ENCODE data around the gene GTF2IRD1.
"Not testable (repeated sequence)": the region's sequence is repeated elsewhere in the genome, so short reads cannot be mapped to it uniquely, and the experiment has no call there.

GTF2IRD1 gene

DNA sequence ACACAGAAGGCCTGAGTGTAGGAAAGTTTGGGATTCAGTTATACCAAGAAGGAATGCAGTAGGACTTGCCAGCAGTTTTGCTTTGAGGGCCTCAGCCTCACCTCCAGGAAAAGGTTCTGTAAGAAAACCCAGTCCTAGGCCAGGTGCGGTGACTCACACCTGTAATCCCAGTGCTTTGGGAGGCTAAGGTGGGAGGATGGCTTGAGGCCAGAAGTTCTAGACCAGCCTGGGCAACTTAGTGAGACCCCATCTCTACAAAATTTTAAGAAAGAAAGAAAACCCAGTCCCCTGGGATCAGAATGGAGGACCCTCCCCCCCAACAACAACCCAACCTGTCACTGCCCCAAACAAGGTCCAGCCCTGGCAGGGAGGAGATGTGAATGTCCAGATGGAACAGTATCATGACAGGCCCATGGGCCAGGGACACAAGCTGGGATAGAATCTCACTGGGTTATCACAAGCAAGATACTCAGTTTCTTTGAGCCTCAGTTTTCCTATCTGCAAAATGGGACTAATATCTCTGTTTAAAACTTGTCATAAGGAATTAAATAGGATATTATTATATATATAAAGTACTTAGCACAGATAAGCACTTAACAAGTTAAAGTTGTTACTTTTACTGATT, 68.7 kb downstream of the GTF2IRD1 start:
- no peaks in the 10 kb centered on the region for H3K36me3 ChIP-seq (ENCODE audit: control insufficient read depth, insufficient read depth, low read length)
- TF ChIP-seq, protein P1, sequence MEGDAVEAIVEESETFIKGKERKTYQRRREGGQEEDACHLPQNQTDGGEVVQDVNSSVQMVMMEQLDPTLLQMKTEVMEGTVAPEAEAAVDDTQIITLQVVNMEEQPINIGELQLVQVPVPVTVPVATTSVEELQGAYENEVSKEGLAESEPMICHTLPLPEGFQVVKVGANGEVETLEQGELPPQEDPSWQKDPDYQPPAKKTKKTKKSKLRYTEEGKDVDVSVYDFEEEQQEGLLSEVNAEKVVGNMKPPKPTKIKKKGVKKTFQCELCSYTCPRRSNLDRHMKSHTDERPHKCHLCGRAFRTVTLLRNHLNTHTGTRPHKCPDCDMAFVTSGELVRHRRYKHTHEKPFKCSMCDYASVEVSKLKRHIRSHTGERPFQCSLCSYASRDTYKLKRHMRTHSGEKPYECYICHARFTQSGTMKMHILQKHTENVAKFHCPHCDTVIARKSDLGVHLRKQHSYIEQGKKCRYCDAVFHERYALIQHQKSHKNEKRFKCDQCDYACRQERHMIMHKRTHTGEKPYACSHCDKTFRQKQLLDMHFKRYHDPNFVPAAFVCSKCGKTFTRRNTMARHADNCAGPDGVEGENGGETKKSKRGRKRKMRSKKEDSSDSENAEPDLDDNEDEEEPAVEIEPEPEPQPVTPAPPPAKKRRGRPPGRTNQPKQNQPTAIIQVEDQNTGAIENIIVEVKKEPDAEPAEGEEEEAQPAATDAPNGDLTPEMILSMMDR (IDR thresholded peaks at IDR 0.05; ENCODE audit: insufficient read depth, low read length, poor library complexity, severe bottlenecking), result no peak
- DNase-seq (ENCODE audit: extremely low read depth, insufficient read length), result no peak
- no peaks in the 10 kb centered on the region for H3K27me3 ChIP-seq (replicated peaks; ENCODE audit: control insufficient read depth, insufficient read depth, low read length)
- H3K4me3 ChIP-seq (replicated peaks; ENCODE audit: low read depth, low read length), result no peak overlapping the region

DNA sequence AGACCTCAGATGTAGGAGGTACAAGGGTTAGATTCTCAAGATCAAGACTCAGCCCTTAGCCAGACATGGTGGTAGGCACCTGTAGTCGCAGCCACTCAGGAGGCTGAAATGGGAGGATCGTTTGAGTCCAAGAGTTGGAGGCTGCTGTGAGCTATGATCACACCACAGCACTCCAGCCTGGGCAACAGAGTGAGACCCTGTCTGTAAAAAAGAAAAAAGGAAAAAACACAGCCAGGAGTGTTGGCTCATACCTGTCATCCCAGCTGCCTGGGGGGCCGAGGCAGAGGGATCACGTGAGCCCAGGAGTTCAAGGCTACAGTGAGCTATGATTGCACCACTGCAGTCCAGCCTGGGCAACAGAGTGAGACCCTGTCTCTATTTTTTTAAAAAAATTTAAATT, 69.3 kb downstream of the GTF2IRD1 start:
- no peaks in the 10 kb centered on the region for H3K27me3 ChIP-seq (replicated peaks; ENCODE audit: control insufficient read depth, insufficient read depth, low read length)
- no peaks in the 10 kb centered on the region for H3K36me3 ChIP-seq (ENCODE audit: control insufficient read depth, insufficient read depth, low read length)
- no peak overlapping the region for H3K4me3 ChIP-seq (replicated peaks; ENCODE audit: low read depth, low read length)
- DNase-seq (ENCODE audit: extremely low read depth, insufficient read length), result no peak
- TF ChIP-seq, protein P1 (IDR thresholded peaks at IDR 0.05; ENCODE audit: insufficient read depth, low read length, poor library complexity, severe bottlenecking), result no peak

DNA sequence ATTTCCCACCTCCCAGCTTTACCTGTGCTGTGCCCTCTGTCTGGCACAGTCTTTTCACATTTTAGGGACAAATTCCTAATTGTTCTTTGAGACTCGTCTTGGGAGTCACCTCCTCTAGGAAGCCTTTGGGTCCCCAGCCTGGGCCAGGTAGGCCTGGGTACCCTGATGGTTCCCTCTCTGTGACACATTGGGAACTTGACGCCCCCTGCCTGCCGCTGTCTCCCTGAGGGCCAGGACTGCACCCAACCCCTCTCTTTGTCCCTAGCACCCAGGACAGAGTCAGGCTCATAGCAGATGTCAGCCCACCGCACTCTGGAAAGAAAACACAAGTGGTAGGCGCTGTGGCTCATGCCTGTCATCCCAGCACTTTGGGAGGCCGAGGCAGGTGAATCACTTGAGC, 71.4 kb downstream of the GTF2IRD1 start:
- DNase-seq (ENCODE audit: extremely low read depth, insufficient read length), result no peak
- TF ChIP-seq, protein P1 (IDR thresholded peaks at IDR 0.05; ENCODE audit: insufficient read depth, low read length, poor library complexity, severe bottlenecking), result peak; percentile 8
- Histone ChIP-seq H3K36me3 (ENCODE audit: control insufficient read depth, insufficient read depth, low read length) (no peaks in the 10 kb centered on the region), H3K4me3 (replicated peaks; ENCODE audit: low read depth, low read length) (no peak overlapping the region), H3K27me3 (replicated peaks; ENCODE audit: control insufficient read depth, insufficient read depth, low read length) (no peaks in the 10 kb centered on the region)

DNA sequence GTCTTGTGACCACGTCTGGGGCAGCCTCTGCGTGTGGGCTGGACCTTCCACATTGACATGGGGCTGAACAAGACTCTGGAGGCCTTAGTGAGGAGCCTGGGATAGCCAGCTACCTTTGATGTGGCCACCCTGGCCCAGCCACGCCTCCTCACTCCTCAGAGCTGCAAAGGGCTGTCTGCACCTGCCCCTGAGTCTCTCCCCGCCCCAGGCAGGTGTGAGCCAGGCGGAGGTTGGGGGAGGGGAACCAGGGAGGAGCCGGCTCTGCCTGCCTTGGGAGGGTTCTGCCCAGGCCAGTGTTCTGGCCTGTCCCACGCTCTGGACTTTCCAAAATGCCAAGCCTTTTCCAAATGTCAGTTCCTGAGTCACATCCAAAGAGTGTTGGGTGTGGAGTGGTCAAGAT, 72.2 kb downstream of the GTF2IRD1 start:
- H3K4me3 ChIP-seq (replicated peaks; ENCODE audit: low read depth, low read length), result no peak overlapping the region
- H3K27me3 ChIP-seq (replicated peaks; ENCODE audit: control insufficient read depth, insufficient read depth, low read length), result no peaks in the 10 kb centered on the region
- TF ChIP-seq, protein P1 (IDR thresholded peaks at IDR 0.05; ENCODE audit: insufficient read depth, low read length, poor library complexity, severe bottlenecking), result no peak
- DNase-seq (ENCODE audit: extremely low read depth, insufficient read length), result no peak
- no peaks in the 10 kb centered on the region for H3K36me3 ChIP-seq (ENCODE audit: control insufficient read depth, insufficient read depth, low read length)

DNA sequence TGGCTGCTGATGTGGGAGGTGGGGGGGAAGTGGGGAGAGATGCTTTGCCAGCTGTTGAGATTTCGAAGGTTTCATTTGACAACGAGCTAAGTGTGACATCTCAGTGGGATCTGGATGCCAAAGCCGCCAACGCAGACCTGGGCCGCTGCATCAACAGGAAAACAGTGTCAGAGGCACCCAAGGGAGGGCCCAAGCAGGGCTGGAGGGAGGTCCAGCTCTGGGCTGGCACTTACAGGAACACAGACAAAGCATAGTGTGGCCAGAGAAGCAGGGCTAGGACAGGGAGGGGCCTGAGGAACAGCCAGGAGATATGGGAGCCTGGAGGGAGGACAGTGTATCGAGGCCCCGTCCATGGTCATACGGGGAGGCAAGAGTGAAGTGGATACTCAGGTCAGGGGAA, 73.1 kb downstream of the GTF2IRD1 start:
- no peaks in the 10 kb centered on the region for H3K27me3 ChIP-seq (replicated peaks; ENCODE audit: control insufficient read depth, insufficient read depth, low read length)
- no peaks in the 10 kb centered on the region for H3K36me3 ChIP-seq (ENCODE audit: control insufficient read depth, insufficient read depth, low read length)
- TF ChIP-seq, protein P1 (IDR thresholded peaks at IDR 0.05; ENCODE audit: insufficient read depth, low read length, poor library complexity, severe bottlenecking), result no peak
- no peak overlapping the region for H3K4me3 ChIP-seq (replicated peaks; ENCODE audit: low read depth, low read length)
- no peak for DNase-seq (ENCODE audit: extremely low read depth, insufficient read length)

DNA sequence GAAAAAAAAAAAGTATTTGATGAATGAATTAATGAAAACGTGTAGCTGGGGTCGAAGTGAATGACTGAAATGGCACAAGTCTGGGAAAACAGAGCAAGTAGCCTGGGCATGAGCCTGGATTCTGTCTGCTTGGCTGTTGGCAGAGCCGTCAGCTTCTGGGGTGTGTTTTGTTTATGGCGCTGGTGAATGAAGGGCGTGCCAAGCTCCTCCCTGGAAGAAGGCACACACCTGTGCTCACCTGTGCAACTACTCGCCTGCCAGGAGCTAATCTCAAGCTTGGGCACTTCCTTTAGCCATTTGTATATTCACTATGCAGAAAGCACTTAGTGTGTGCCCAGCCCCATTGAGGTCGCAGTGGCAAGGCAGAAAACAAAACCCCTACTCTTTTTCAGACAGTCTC, 74.1 kb downstream of the GTF2IRD1 start:
- TF ChIP-seq, protein P1 (IDR thresholded peaks at IDR 0.05; ENCODE audit: insufficient read depth, low read length, poor library complexity, severe bottlenecking), result no peak
- no peak for DNase-seq (ENCODE audit: extremely low read depth, insufficient read length)
- Histone ChIP-seq H3K27me3 (replicated peaks; ENCODE audit: control insufficient read depth, insufficient read depth, low read length) (no peaks in the 10 kb centered on the region), H3K36me3 (ENCODE audit: control insufficient read depth, insufficient read depth, low read length) (no peaks in the 10 kb centered on the region), H3K4me3 (replicated peaks; ENCODE audit: low read depth, low read length) (no peak overlapping the region)

DNA sequence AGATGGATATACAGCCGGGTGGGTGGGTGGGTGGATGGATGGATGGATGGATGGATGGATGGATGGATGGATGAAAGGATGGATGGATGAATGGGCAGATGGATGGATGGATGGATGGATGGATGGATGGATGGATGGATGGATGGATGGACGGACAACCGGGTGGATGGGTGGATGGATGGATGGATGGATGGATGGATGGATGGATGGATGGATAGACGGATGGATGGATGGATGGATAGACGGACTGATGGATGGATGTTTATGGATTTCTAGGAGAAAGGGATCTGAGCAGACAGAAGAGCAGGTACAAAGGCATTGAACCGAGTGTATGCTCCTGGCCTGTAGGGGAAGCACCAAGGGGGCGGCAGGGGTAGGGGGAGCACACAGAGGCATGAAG, 75.1 kb downstream of the GTF2IRD1 start:
- not testable (repeated sequence) for H3K27me3 ChIP-seq (replicated peaks; ENCODE audit: control insufficient read depth, insufficient read depth, low read length); H3K4me3 ChIP-seq (replicated peaks; ENCODE audit: low read depth, low read length); H3K36me3 ChIP-seq (ENCODE audit: control insufficient read depth, insufficient read depth, low read length); DNase-seq (ENCODE audit: extremely low read depth, insufficient read length)
